ENCODE measurements around the gene GPR50. TPM values are rescaled to one million over a fixed set of nuclear protein-coding genes. Genes with fewer than 3 reads are reported as not detected.

GPR50 gene
- total and polyA plus RNA-seq, 2 of the 8 experiments (the other 6 are each of a cell fraction or from before 2014, with no cell fraction given) = 1.6 to 1.9 TPM

- POLR2A ChIA-PET (ENCODE audit: partially characterized antibody) = no interaction called here
- no peaks in the 10 kb centered on the region for H3K23me2 ChIP-seq (ENCODE audit: low read depth, low read length)
- no peak overlapping the region for H3K9ac ChIP-seq (replicated peaks in 1 of 4; ENCODE audit: extremely low read depth in 1 of 4, low read depth in 3 of 4, low read length in 3 of 4)
- no peaks in the 10 kb centered on the region; a peak in 1 of 7 replicates for H3K4me1 ChIP-seq (replicated peaks in 1 of 4; ENCODE audit: control insufficient read depth in 3 of 4, insufficient read depth in 4 of 4, low read length in 3 of 4)
- no peak overlapping the region for H2AK5ac ChIP-seq (ENCODE audit: low read depth, low read length)
- H3K56ac ChIP-seq (replicated peaks; ENCODE audit: insufficient read length, low read depth, low read length) = no peak overlapping the region
- no peak overlapping the region for H2BK15ac ChIP-seq (ENCODE audit: low read length)
- FAIRE-seq (no peak), DNase-seq (ENCODE audit: low read depth in 1 of 2, low spot score in 2 of 2) (no peak)
- H3K79me1 ChIP-seq (ENCODE audit: low read depth, low read length) = no peaks in the 10 kb centered on the region
- H3K9me3 ChIP-seq (ENCODE audit: insufficient read depth in 2 of 2, low read depth in 1 of 2, low read length in 1 of 2) = no peaks in the 10 kb centered on the region
- no peak overlapping the region for H3K4ac ChIP-seq (replicated peaks; ENCODE audit: insufficient read length, low read depth, low read length)
- no peak overlapping the region for H3K14ac ChIP-seq (ENCODE audit: insufficient read length)
- no peak overlapping the region for H3K4me2 ChIP-seq (ENCODE audit: insufficient read depth in 1 of 2, low read depth in 2 of 2, low read length in 2 of 2)
- H4K91ac ChIP-seq (replicated peaks; ENCODE audit: insufficient read length, low read length) = no peak overlapping the region
- no peak overlapping the region for H2AFZ ChIP-seq (ENCODE audit: low read length)
- no peaks in the 10 kb centered on the region for H3K79me2 ChIP-seq (ENCODE audit: control insufficient read depth in 1 of 2, insufficient read depth in 2 of 2, low read length in 2 of 2)
- no peak overlapping the region for H3K27ac ChIP-seq (ENCODE audit: low read depth, low read length)
- no peak overlapping the region for H4K5ac ChIP-seq (ENCODE audit: insufficient read length, low read depth, low read length)
- CTCF ChIA-PET (ENCODE audit: partially characterized antibody) = interaction anchor here (0.7 to 1.5 kb wide), 2 partner anchors 13 to 585 kb away, joined by 3 read pairs; no protein-coding TSS in a partner anchor
- no peak overlapping the region for H3K23ac ChIP-seq (ENCODE audit: insufficient read length)
- H2BK5ac ChIP-seq (ENCODE audit: low read depth, low read length) = no peak overlapping the region
- no peak overlapping the region for H3K4me3 ChIP-seq (ENCODE audit: extremely low read depth in 1 of 4, insufficient read depth in 2 of 4, low read depth in 3 of 4, low read length in 4 of 4)
- no peak overlapping the region for H2BK12ac ChIP-seq (ENCODE audit: low read depth, low read length)
- H4K20me1 ChIP-seq (replicated peaks in 1 of 2; ENCODE audit: control insufficient read depth in 1 of 2, insufficient read depth in 2 of 2, low read length in 2 of 2) = no peaks in the 10 kb centered on the region
- no peak overlapping the region for H2BK20ac ChIP-seq (ENCODE audit: low read length)
- no peak overlapping the region for H3K18ac ChIP-seq (ENCODE audit: extremely low read depth, low read length)
- 85% methylated on average over 7 of the region's 7 CpGs; no CpG with 5 or more reads in 1 of the 2 experiments for WGBS, 2 experiments (ENCODE audit: extremely low coverage in 1 of 2, insufficient coverage in 1 of 2, insufficient read length in 1 of 2, insufficient replicate concordance in 2 of 2, low coverage in 1 of 2, low lambda C conversion rate in 2 of 2, missing lambda C conversion rate in 1 of 2)
- no peaks in the 10 kb centered on the region for H3K27me3 ChIP-seq (replicated peaks in 1 of 4; ENCODE audit: control insufficient read depth in 3 of 4, extremely low read depth in 1 of 4, insufficient read depth in 3 of 4, low read length in 3 of 4)
- H3K36me3 ChIP-seq (ENCODE audit: control insufficient read depth in 2 of 4, insufficient read depth in 4 of 4, low read length in 3 of 4) = no peaks in the 10 kb centered on the region
- no peak overlapping the region for H4K8ac ChIP-seq (ENCODE audit: extremely low read depth, insufficient read depth, low read length)
- H2BK120ac ChIP-seq (replicated peaks; ENCODE audit: low read depth, low read length) = no peak overlapping the region
- TF ChIP-seq MAFK (IDR thresholded peaks at IDR 0.05; ENCODE audit: low read depth, low read length) (no peak), SRF (IDR thresholded peaks at IDR 0.05; ENCODE audit: low read depth, low read length) (no peak), KDM4A (IDR thresholded peaks at IDR 0.05; ENCODE audit: low read depth, low read length, severe bottlenecking) (no peak), CHD1 (IDR thresholded peaks at IDR 0.05; ENCODE audit: low read depth, low read length) (no peak), HDAC6 (IDR thresholded peaks at IDR 0.05; ENCODE audit: low read depth, low read length) (no peak), EP300 (IDR thresholded peaks at IDR 0.05; ENCODE audit: borderline replicate concordance in 1 of 2, low read depth in 2 of 2, low read length in 2 of 2) (no peak), BRCA1 (IDR thresholded peaks at IDR 0.05; ENCODE audit: low read depth, low read length) (no peak), YY1 (IDR thresholded peaks at IDR 0.05; ENCODE audit: low read depth, low read length) (no peak)
- TF ChIP-seq, protein P1, sequence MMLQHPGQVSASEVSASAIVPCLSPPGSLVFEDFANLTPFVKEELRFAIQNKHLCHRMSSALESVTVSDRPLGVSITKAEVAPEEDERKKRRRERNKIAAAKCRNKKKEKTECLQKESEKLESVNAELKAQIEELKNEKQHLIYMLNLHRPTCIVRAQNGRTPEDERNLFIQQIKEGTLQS (IDR thresholded peaks at IDR 0.05; ENCODE audit: insufficient read depth, low read depth, low read length) = no peak
These were observed 8.5 kb upstream of the GPR50 start for GRCh38 chrX:151167791-151168345.
